MG63 (cell line): ENCODE data around the gene DPY30. TPM values are rescaled to one million over a fixed set of nuclear protein-coding genes. Genes with fewer than 3 reads are reported as not detected.
"Not testable (repeated sequence)": the region's sequence is repeated elsewhere in the genome, so short reads cannot be mapped to it uniquely, and the experiment has no call there.

Experiments used
- DNase-seq: peaks from one replicate; pipeline ENCODE4 v3.0.0-alpha.2; 2020
- H3K27me3 ChIP-seq: fragments of 250-450 bp; sonication (Bioruptor Pico); 2 replicates; pipeline ENCODE4 v1.5.1; 2020; ENCODE audit warnings: mild to moderate bottlenecking, moderate library complexity
- H3K36me3 ChIP-seq: fragments of 250-450 bp; sonication (Bioruptor Pico); 2 replicates; pipeline ENCODE4 v1.5.1; 2020; ENCODE audit warnings: mild to moderate bottlenecking, moderate library complexity
- H3K4me3 ChIP-seq: fragments of 250-450 bp; sonication (Bioruptor Pico); 2 replicates; pipeline ENCODE4 v1.5.1; 2020; ENCODE audit warnings: mild to moderate bottlenecking, moderate library complexity
- H3K9me3 ChIP-seq: fragments of 250-450 bp; sonication (Bioruptor Pico); 2 replicates; pipeline ENCODE4 v1.5.1; 2020; ENCODE audit warnings: mild to moderate bottlenecking, moderate library complexity
- total RNA-seq: library from RNA; depleted of rRNA; stranded (reverse); fragments of >200 nt; shearing (Covaris generic); gene quantifications from 2 replicates; pipeline ENCODE4 v1.2.3, GENCODE V29; 2014; ENCODE audit warnings: low replicate concordance; rRNA removed

Gene DPY30
- 145 and 202 TPM in 2 replicates for total RNA-seq

DNA sequence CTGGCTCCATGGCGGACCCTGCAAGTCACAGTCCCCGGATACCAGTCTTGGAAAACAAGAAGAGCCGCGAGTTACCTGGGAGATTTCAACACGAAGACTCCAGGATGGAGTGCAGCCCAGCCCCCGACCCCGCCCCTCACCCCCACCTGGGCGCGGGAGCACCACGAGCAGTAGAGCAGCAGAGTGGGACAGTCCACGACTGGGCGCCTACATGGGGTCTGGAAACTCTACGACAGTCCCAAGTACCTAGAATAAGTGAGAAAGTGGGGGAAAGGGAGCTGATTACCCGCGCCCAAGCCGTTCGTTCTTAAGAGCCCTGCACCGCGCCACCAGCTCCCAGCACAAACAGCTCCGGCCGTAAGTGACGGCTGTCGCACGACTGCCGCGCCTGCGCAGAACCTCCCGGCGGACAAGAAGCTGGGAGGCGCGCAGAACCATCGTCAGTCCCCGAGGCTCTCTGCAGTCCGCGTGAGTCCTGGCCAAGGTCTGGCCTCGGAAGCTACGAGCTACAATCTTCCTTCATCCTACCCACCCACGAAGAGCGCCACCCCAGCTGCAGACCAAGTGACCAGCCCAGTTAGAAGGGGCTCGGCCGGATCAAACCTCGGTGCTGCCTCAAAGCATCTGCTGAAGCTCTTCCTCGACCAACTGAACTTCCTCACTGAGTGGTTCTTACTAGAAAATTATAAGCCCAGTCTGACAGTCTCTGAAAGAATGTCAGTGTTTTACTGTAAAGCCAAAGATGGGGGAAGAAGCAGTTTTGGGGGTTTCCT lies at the start of gene DPY30:
Gene DPY30, minus strand, starts transcription at position 359 of the 773 bp plus-strand sequence. Its CDS starts 349 bp downstream, at position 10.
- H3K36me3 ChIP-seq: peaks cover 4% of the 10 kb centered on the region; the same call in 1 of the 2 replicates
- peak within 1 kb of the TSS; percentile 60 for H3K4me3 ChIP-seq
- DNase-seq: peak; percentile 92
- no peaks in the 10 kb centered on the region for H3K27me3 ChIP-seq
- H3K9me3 ChIP-seq: no peaks in the 10 kb centered on the region

DNA sequence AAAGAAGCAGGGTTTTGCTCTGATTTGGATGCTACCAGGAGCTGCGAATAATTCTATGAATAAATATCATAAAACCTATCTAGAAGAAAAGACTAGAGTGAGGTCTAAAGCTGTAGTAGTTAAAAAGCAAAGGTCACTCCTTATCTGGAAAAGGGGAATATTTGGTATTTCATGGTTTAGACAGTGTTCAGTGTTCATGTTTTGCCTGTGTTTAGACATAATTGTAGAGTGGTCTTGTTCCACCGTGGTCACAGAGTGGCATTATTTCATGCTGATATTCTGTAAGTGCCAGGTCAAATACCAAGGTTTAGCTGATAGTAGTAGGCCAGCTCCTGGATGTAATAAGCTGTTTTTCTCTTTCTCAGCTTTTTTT lies 34.5 kb upstream of the DPY30 start:
- no peak for DNase-seq
- no peaks in the 10 kb centered on the region for H3K27me3 ChIP-seq
- no peak overlapping the region for H3K4me3 ChIP-seq
- H3K36me3 ChIP-seq: no peaks in the 10 kb centered on the region; the same call in 1 of the 2 replicates
- no peaks in the 10 kb centered on the region for H3K9me3 ChIP-seq

DNA sequence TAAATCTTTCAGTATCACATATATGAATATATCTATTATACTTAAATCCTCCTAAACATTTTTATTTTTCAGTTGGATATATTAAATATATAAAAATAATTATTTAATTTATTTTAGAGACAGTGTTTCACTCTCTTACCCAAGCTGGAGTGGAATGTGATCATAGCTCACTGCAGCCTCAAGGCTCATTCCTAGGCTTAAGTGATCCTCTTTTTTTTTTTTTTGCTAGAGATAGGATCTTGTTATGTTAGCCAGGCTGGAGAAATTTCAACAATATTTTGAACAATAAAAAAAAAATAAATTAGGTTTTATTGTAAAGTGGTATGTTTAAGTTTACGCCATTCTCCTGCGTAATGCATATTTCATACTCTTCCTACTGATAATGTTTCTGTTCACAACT lies 27.9 kb upstream of the DPY30 start:
- Histone ChIP-seq H3K4me3 (no peak overlapping the region), H3K9me3 (no peaks in the 10 kb centered on the region), H3K36me3 (no peaks in the 10 kb centered on the region), H3K27me3 (no peaks in the 10 kb centered on the region)
- no peak for DNase-seq

DNA sequence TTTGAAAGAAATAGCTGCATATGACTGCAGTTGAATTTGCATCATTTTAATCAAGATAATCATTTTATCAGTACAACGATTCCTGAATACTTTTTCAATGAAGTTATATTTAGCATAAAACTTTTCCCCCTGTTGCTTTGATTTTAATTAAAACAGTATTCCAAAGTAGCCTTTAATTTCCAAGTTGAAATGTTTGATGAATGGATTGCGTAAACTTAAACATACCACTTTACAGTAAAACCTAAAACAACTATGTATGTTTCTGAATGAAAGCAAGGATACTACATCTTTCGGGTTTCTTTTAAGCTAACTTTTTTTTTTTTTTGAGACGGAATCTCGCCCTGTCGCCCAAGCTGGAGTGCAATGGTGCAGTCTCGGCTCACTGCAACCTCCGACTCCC lies 25.1 kb upstream of the DPY30 start:
- DNase-seq: no peak
- Histone ChIP-seq H3K36me3 (no peaks in the 10 kb centered on the region), H3K4me3 (peak overlapping the region; percentile 89), H3K9me3 (no peaks in the 10 kb centered on the region), H3K27me3 (no peaks in the 10 kb centered on the region)

DNA sequence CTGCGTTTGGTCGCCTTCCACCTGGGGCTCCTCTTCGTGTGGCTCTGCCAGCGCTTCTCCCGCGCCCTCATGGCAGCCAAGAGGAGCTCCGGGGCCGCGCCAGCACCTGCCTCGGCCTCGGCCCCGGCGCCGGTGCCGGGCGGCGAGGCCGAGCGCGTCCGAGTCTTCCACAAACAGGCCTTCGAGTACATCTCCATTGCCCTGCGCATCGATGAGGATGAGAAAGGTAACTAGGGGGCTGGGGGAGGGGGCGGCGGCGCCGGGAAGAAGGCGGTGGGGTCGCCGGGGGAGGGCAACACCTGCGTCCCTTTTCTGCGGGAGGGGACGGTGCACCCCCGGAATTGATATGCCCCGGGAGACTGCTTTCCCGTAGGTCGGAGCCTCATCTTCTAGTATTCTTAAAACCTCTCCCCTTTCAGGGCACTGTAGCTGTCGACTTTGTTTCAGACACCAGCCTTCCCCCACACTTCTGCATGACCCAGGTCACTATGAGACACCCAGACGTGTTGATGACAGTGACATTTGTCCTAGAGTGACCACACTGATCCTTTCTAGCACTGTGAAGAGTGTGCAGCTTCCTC lies 24.5 kb upstream of the DPY30 start:
- no peaks in the 10 kb centered on the region for H3K9me3 ChIP-seq
- no peaks in the 10 kb centered on the region for H3K27me3 ChIP-seq
- H3K36me3 ChIP-seq: no peaks in the 10 kb centered on the region
- H3K4me3 ChIP-seq: peak overlapping the region; percentile 89
- DNase-seq: no peak

DNA sequence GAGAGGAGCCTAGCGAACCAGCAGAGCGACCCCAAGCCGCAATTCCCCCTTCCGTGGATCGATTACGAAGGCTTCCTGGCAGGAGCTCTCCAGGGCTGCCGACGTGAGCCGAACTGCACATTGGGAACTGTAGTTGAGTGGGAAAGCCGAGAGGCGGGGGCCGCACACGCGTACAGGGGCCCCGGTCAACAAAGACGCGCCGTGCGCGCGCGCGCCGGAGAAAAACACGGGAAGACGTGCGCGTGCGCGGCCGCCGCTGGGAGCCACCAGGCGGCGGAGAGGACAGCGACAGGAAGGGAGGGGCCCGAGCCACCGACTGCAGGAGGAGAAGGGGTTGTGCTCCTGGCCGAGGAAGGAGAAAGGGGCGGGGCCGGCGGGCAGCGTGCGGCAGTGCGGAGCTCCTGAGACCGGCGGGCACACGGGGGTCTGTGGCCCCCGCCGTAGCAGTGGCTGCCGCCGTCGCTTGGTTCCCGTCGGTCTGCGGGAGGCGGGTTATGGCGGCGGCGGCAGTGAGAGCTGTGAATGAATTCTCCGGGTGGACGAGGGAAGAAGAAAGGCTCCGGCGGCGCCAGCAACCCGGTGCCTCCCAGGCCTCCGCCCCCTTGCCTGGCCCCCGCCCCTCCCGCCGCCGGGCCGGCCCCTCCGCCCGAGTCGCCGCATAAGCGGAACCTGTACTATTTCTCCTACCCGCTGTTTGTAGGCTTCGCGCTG lies 23.9 kb upstream of the DPY30 start, which contains the start of gene SPAST:
Gene SPAST, plus strand, starts transcription at position 247 of the 711 bp plus-strand sequence. Its CDS starts 276 bp downstream, at position 523.
- no peaks in the 10 kb centered on the region for H3K27me3 ChIP-seq
- no peaks in the 10 kb centered on the region for H3K9me3 ChIP-seq
- H3K36me3 ChIP-seq: no peaks in the 10 kb centered on the region
- DNase-seq: peak; percentile 96
- H3K4me3 ChIP-seq: peak within 1 kb of the TSS; percentile 89

DNA sequence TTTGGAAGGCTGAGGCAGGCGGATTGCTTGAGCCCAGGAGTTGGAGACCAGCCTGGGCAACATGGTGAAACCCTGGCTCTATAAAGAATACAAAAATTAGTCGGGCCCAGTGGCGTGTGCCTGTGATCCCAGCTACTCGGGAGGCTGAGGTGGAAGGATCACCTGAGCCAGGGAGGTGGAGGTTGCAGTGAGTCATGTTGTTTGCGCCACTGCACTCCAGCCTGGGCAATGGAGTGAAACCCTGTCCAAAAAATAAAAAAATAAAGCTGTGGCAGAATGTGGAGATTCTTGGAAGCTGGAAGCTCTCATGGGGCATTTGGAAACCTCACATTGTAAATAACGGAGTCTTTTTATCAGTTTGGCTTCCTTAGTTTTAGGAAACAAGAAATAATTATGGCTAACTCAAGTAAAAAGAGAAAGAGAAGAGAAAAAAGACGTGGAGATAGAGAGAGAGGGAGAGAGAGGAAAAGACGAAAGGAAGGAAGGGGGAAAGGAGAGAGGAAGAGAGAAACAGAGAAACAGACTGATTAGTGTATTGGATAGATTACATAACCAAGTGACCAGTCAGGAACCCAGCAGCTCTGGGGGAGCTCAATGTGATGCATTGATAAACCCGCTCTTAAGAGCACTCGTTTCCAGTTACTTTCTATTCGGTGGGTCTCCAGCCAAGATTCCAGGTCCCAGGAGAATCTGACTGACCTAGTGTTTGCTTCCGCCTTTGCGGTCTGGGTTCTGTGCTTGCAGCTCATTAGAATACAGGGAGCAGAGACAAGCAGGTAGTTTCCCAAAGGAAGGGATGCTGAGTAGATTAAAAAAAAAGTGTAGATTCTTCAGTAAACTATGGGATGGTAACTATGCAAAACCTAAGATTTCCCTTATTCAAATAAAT lies 22.6 kb upstream of the DPY30 start:
- peak; percentile 31 for DNase-seq
- no peaks in the 10 kb centered on the region for H3K36me3 ChIP-seq
- no peaks in the 10 kb centered on the region for H3K27me3 ChIP-seq
- H3K9me3 ChIP-seq: no peaks in the 10 kb centered on the region
- peak overlapping the region; percentile 89 for H3K4me3 ChIP-seq

DNA sequence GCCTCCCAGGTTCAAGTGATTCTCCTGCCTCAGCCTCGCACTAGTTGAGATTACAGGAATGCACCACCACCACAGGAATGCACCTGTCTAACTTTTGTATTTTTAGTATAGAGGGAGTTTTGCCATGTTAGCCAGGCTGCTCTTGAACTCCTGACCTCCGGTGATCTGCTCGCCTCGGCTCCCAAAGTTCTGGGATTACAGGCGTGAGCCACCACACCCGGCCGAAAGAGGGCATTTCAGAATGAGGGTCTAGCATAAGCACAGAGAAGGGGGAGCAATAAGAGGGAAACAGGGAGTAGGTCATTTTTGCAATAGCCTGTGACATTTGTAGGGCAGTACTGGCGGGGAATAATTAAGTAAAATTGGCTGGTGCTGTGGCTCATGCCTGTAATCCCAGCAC lies 21.8 kb upstream of the DPY30 start:
- Histone ChIP-seq H3K9me3 (no peaks in the 10 kb centered on the region), H3K27me3 (no peaks in the 10 kb centered on the region), H3K36me3 (no peaks in the 10 kb centered on the region), H3K4me3 (no peak overlapping the region)
- DNase-seq: no peak

DNA sequence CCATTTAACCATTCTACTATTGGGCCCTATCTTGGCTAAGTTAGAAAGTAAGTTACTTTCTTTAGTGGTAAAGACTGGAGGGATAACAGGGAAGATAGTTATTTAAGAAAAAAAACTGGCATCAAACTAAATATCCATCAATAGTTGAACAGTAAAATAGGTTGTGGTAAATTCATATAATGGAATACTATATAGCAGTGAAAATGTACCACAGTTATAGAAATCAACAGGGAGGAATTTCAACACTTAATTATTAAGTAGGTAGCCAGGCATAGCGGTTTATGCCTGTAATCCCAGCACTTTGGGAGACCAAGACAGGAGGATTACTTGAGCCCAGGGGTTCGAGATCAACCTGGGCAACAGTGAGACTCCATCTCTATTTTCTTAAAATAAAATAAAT lies 20.7 kb upstream of the DPY30 start:
- Histone ChIP-seq H3K27me3 (no peaks in the 10 kb centered on the region), H3K9me3 (no peaks in the 10 kb centered on the region), H3K4me3 (no peak overlapping the region), H3K36me3 (no peaks in the 10 kb centered on the region)
- no peak for DNase-seq

DNA sequence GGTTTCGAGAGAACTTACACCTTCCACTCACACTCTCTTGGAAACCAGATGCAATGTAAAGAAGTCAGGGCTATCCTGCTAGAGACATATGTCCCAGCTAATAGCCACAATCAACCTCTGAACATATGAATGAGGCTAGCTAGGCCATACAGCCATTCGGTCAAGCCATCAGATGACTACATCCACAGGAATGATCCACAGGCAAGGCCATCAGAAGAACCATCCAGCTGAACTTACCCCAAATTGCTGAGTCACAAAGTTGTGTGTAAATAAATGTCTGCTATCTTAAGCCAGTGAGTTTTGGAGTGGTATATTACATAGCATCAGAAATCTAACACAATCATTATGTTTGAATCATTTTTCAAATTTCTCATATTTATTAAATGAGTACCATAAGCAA lies 18.5 kb upstream of the DPY30 start:
- H3K27me3 ChIP-seq: no peaks in the 10 kb centered on the region
- peak; percentile 47 for DNase-seq
- no peaks in the 10 kb centered on the region for H3K36me3 ChIP-seq
- H3K9me3 ChIP-seq: no peaks in the 10 kb centered on the region
- no peak overlapping the region for H3K4me3 ChIP-seq

DNA sequence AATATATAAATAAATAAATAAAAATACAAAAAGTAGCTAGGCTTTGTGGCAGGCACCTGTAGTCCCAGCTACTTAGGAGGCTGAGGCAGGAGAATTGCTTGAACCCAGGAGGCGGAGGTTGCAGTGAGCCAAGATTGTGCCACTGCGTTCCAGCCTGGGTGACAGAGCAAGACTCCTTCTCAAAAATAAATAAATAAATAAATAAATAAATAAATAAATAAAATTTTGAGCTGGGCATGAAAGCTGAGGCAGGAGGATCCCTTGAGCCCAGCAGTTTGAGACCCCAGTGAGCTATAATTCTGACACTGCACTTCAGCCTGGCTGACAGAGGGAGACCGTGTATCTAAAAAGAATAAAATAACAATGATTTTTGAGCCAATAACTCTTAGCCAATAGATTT lies 15.0 kb upstream of the DPY30 start:
- H3K4me3 ChIP-seq, DNase-seq, H3K9me3 ChIP-seq, H3K27me3 ChIP-seq, H3K36me3 ChIP-seq: not testable (repeated sequence)

DNA sequence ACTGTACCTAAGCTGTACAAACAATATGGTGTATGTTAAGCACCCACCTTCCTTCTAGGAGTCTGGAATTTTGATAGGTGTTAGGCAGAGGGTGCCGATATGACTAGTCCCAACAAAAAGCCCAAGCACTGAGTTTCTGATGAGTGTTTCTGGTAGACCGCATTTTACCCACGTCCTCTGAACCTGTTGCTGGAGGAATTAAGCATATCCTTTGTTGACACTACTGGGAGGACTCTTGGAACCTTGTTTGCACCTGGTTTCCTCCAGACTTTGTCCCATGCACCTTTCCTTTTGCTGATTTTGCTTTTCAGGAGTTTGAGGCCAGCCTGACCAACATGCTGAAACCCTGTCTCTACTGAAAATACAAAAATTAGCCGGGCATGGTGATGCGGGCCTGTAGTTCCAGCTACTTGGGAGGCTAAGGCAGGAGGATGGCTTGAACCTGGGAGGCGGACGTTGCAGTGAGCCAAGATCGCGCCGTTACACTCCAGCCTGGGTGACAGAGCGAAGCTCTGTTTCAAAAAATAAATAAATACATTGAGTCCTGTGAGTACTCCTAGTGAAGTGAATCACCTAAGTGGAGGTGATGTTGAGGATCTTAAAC lies 12.3 kb upstream of the DPY30 start:
- H3K36me3 ChIP-seq: no peaks in the 10 kb centered on the region
- DNase-seq: no peak
- H3K27me3 ChIP-seq: no peaks in the 10 kb centered on the region
- no peak overlapping the region for H3K4me3 ChIP-seq
- H3K9me3 ChIP-seq: no peaks in the 10 kb centered on the region

DNA sequence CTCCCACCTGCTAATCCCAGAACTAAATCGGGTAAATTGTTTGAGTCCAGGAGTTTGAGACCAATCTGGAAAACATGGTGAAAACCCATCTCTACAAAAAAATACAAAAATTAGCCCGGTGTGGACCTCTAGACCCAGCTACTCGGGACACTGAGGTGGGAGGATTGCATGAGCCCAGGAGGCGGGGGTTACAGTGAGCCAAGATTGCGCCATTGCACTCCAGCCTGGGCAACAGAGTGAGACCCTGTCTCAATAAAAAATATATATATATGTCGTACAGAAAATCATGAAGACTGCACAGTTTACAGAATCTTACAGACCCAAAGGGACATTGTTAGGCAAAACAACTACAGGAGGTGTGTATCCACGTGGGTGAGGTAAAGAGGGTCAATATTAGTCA lies 4.0 kb upstream of the DPY30 start:
- H3K4me3 ChIP-seq: no peak overlapping the region
- DNase-seq: no peak
- no peaks in the 10 kb centered on the region for H3K36me3 ChIP-seq
- H3K27me3 ChIP-seq: no peaks in the 10 kb centered on the region
- H3K9me3 ChIP-seq: no peaks in the 10 kb centered on the region

DNA sequence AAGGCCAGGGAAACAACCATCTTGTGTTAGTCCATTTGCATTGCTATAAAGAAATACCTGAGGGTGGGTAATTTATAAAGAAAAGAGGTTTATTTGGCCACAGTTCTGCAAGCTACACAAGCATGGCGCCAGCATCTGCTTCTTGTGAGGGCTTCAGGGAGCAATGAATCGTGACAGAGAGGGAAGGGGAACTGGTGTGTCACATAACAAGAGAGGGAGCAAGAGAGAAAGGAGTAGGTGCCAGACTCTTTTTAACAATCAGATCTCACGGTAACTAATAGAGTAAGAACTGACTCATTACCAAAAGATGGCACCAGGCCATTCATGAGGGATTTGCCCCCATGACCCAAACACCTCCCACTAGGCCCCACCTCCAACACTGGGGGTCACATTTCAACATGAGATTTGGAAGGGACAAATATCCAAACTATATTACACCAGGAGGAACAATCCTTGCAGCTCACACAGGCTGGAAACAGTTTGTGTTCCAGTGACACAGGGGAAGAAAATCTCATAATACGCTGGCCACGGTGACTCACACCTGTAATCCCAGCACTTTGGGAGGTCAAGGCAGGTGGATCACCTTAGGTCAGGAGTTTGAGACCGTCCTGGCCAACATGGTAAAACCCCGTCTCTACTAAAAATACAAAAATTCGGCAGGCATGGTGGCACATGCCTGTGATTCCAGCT lies 5.3 kb downstream of the DPY30 start:
- not testable (repeated sequence) for H3K27me3 ChIP-seq, H3K9me3 ChIP-seq, H3K4me3 ChIP-seq
- DNase-seq: peak; percentile 6
- H3K36me3 ChIP-seq: peaks cover 17% of the 10 kb centered on the region

DNA sequence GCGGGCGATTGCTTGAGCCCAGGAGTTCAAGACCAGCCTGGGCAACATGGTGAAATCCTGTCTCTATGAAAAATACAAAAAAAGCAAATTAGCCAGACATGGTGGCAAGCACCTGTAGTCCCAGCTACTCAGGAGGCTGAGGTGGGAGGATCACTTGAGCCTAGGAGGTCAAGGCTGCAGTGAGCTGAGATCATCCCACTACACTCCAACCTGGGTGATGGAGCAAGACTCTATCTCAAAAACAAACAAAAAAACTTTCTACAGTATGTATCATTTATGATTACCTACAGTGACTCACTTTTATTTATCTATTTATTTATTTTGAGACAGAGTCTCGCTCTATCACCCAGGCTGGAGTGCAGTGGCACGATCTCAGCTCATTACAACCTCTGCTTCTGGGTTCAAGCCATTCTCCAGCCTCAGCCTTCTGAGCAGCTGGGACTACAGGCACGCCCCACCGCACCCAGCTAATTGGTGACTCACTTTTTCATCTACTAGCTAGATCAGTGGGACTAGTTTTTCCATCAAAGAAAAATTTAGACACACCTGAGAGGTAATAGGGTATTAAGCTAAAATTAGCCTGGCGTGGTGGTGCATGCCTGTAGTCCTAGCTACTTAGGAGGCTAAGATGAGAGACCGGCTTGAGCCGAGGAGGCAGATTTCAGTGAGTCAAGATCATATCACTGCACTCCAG lies 20.7 kb downstream of the DPY30 start:
- DNase-seq: peak; percentile 32

More for the DNA sequence above, 20.7 kb downstream of the DPY30 start:
- H3K4me3 ChIP-seq, H3K27me3 ChIP-seq, H3K9me3 ChIP-seq: not testable (repeated sequence)
- H3K36me3 ChIP-seq: peaks cover 23% of the 10 kb centered on the region
